NCI-H1694 treated with DMSO at 0.1 percent for 48 hours (cell line): ENCODE results near the gene RAB35.

Source experiments
- DNase-seq: peaks from one replicate; lab custom pipeline; 2025; lab: John Stamatoyannopoulos, UW

Gene RAB35

GRCh38 chr12:120103371-120103770, 13.2 kb downstream of the RAB35 start:
- DNase-seq, result no peak

- DNase-seq, result no peak
Observed at GRCh38 chr12:120103044-120103338, 13.6 kb downstream of the RAB35 start.

GRCh38 chr12:120102189-120103043, 14.1 kb downstream of the RAB35 start:
- no peak for DNase-seq

- no peak for DNase-seq
Observed at GRCh38 chr12:120101617-120102016, 14.9 kb downstream of the RAB35 start.

GRCh38 chr12:120101182-120101581, 15.4 kb downstream of the RAB35 start:
- no peak for DNase-seq

- no peak for DNase-seq
Observed at GRCh38 chr12:120100630-120101029, 15.9 kb downstream of the RAB35 start.

GRCh38 chr12:120099738-120100137, 16.8 kb downstream of the RAB35 start:
- no peak for DNase-seq

GRCh38 chr12:120098756-120099470, 17.6 kb downstream of the RAB35 start:
- no peak for DNase-seq

- DNase-seq, result no peak
Observed at GRCh38 chr12:120096671-120097202, 19.8 kb downstream of the RAB35 start.

- DNase-seq, result no peak
Observed at GRCh38 chr12:120095736-120096135, 20.8 kb downstream of the RAB35 start.

GRCh38 chr12:120095331-120095730, 21.2 kb downstream of the RAB35 start:
- DNase-seq, result no peak

GRCh38 chr12:120094485-120094884, 22.1 kb downstream of the RAB35 start:
- no peak for DNase-seq

- no peak for DNase-seq
Observed at GRCh38 chr12:120093592-120094355, 22.8 kb downstream of the RAB35 start.

- no peak for DNase-seq
Observed at GRCh38 chr12:120093336-120093591, 23.3 kb downstream of the RAB35 start.

GRCh38 chr12:120092551-120093335, 23.8 kb downstream of the RAB35 start:
- DNase-seq, result no peak

- DNase-seq, result no peak
Observed at GRCh38 chr12:120091371-120092090, 25.0 kb downstream of the RAB35 start.

- DNase-seq, result no peak
Observed at GRCh38 chr12:120090626-120091295, 25.8 kb downstream of the RAB35 start.

GRCh38 chr12:120090206-120090605, 26.3 kb downstream of the RAB35 start:
- DNase-seq, result no peak

GRCh38 chr12:120089796-120090195, 26.8 kb downstream of the RAB35 start:
- no peak for DNase-seq

GRCh38 chr12:120089105-120089504, 27.4 kb downstream of the RAB35 start:
- no peak for DNase-seq
